ENCODE results near the gene NIT1.

GRCh38 chr1:161119092-161119903 lies 1.4 kb downstream of the NIT1 start:
- TF ChIP-seq POLR2AphosphoS5 (IDR thresholded peaks at IDR 0.05; ENCODE audit: insufficient read depth, low read depth, low read length): peak; percentile 15
- TF ChIP-seq CTCF (IDR thresholded peaks at IDR 0.05; ENCODE audit: extremely low read depth in 1 of 2, insufficient read depth in 1 of 2, low read depth in 1 of 2, low read length in 2 of 2): peak; percentile 37 to 39
- no peak for TF ChIP-seq EZH2 (IDR thresholded peaks at IDR 0.05; ENCODE audit: borderline replicate concordance, low read depth, low read length, severe bottlenecking)
- TF ChIP-seq POLR2A (IDR thresholded peaks at IDR 0.05; ENCODE audit: low read depth, low read length): no peak
- no peak for TF ChIP-seq JUN (IDR thresholded peaks at IDR 0.05; ENCODE audit: borderline replicate concordance, insufficient read depth, insufficient read length, low read depth)
- no peak for TF ChIP-seq GATA2 (IDR thresholded peaks at IDR 0.05; ENCODE audit: insufficient read depth, insufficient read length, low read depth, low read length)
- no peak for TF ChIP-seq MYC (IDR thresholded peaks at IDR 0.05; ENCODE audit: low read depth, low read length)
- TF ChIP-seq MAX (IDR thresholded peaks at IDR 0.05; ENCODE audit: insufficient read depth, insufficient read length): no peak
- no peak for TF ChIP-seq FOS (IDR thresholded peaks at IDR 0.05; ENCODE audit: borderline replicate concordance, insufficient read depth, low read length)

All from endothelial cell of umbilical vein (primary cell).